ENCODE data around the gene AEBP1.

Gene AEBP1

GRCh38 chr7:44142028-44142427 is 37.9 kb downstream of the AEBP1 start:
- no peak for DNase-seq (ENCODE audit: low read depth)

GRCh38 chr7:44143646-44144250 is 39.6 kb downstream of the AEBP1 start:
- no peak for DNase-seq (ENCODE audit: low read depth)

- no peak for DNase-seq (ENCODE audit: low read depth)
Measured at GRCh38 chr7:44144426-44144967, 40.4 kb downstream of the AEBP1 start.

GRCh38 chr7:44144968-44145478 is 40.9 kb downstream of the AEBP1 start:
- no peak for DNase-seq (ENCODE audit: low read depth)

GRCh38 chr7:44145479-44145968 is 41.4 kb downstream of the AEBP1 start:
- no peak for DNase-seq (ENCODE audit: low read depth)

GRCh38 chr7:44145969-44146911 is 42.1 kb downstream of the AEBP1 start:
- DNase-seq (ENCODE audit: low read depth): no peak

- DNase-seq (ENCODE audit: low read depth): no peak
Measured at GRCh38 chr7:44147026-44147991, 43.2 kb downstream of the AEBP1 start.

- DNase-seq (ENCODE audit: low read depth): no peak
Measured at GRCh38 chr7:44148166-44148565, 44.0 kb downstream of the AEBP1 start.

- no peak for DNase-seq (ENCODE audit: low read depth)
Measured at GRCh38 chr7:44148961-44149536, 44.9 kb downstream of the AEBP1 start.

- DNase-seq (ENCODE audit: low read depth): no peak
Measured at GRCh38 chr7:44149571-44150465, 45.7 kb downstream of the AEBP1 start.

GRCh38 chr7:44150466-44150832 is 46.3 kb downstream of the AEBP1 start:
- no peak for DNase-seq (ENCODE audit: low read depth)

GRCh38 chr7:44150966-44151941 is 47.1 kb downstream of the AEBP1 start:
- DNase-seq (ENCODE audit: low read depth): no peak

GRCh38 chr7:44151956-44152355 is 47.8 kb downstream of the AEBP1 start:
- DNase-seq (ENCODE audit: low read depth): no peak

GRCh38 chr7:44152971-44153947 is 49.1 kb downstream of the AEBP1 start:
- DNase-seq (ENCODE audit: low read depth): no peak

- DNase-seq (ENCODE audit: low read depth): no peak
Measured at GRCh38 chr7:44153948-44154335, 49.8 kb downstream of the AEBP1 start.

GRCh38 chr7:44154703-44155102 is 50.6 kb downstream of the AEBP1 start:
- DNase-seq (ENCODE audit: low read depth): no peak

Measured in HS-27A (cell line).